ENCODE data around the gene THRB.

DNA sequence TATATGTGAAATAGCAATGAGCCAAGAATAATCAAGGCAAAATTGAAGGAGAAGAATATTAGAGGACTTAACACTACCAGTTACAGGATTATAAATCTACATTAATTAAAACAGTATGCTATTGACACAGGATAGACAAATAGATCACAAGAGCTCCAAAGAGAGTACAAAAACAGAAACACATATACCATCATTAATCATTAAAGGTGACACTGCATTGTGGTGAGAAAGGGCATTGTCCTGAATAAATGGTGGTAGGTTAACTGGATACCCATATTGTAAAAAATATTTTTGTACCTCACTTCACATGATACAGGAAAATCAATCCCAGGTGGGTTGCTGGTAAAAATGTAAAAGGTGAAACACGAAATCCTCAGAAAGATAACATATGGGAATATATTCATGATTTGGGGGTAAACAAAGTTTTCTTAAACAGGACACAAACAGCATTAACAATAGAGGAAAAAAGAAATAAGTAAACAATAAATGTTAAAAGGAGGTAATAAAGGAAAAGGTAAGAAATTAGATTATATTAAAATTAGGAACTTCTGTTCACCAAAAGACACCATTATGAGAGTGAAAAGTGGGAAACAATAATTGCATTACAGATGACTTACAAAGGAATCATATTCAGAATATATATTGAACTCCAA is 145.2 kb downstream of the THRB start:
- TF ChIP-seq, protein P1, sequence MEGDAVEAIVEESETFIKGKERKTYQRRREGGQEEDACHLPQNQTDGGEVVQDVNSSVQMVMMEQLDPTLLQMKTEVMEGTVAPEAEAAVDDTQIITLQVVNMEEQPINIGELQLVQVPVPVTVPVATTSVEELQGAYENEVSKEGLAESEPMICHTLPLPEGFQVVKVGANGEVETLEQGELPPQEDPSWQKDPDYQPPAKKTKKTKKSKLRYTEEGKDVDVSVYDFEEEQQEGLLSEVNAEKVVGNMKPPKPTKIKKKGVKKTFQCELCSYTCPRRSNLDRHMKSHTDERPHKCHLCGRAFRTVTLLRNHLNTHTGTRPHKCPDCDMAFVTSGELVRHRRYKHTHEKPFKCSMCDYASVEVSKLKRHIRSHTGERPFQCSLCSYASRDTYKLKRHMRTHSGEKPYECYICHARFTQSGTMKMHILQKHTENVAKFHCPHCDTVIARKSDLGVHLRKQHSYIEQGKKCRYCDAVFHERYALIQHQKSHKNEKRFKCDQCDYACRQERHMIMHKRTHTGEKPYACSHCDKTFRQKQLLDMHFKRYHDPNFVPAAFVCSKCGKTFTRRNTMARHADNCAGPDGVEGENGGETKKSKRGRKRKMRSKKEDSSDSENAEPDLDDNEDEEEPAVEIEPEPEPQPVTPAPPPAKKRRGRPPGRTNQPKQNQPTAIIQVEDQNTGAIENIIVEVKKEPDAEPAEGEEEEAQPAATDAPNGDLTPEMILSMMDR (IDR thresholded peaks at IDR 0.05), result no peak
- no peak for TF ChIP-seq POLR2A (IDR thresholded peaks at IDR 0.05)
